Tibial nerve (tissue), 4 donors: ENCODE measurements around the gene SCN7A.

Source experiments
- EP300 ChIP-seq, 2 donors: sonication (generic); formaldehyde crosslinking; IDR thresholded peaks; one replicate each; pipeline ENCODE4 v1.6.1; 2017; ENCODE audit warnings: antibody characterized with exemption in 2 of 2, mild to moderate bottlenecking in 1 of 2
- TF ChIP-seq, protein P1 (sequence below), 5 experiments: fragments of 200-600 bp in 3 of 5; fragments of 450-650 bp in 2 of 5; sonication (generic) in 3 of 5; IDR thresholded peaks; one replicate each; pipeline ENCODE4 v1.5.1; 2016 to 2019; ENCODE audit warnings: antibody characterized with exemption in 5 of 5, mild to moderate bottlenecking in 3 of 5, moderate library complexity in 2 of 5

DNA sequence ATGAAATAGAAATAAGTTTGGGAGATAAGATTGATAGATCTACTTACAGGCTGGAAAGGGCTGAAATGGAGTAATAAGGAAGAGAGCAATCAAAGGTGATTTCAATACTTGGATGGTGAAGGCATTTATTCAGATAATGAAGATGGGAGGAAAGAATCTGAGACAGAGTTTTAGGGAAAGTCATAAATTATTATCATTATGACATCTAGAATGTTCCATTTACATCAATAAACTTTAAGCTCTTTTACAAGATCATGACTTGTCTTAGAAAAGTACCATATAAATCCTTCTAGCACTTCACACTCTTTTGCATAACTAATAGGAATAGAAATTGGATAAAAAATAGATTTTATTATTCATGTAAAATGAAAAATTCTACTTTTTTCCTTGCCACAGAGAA, 120.5 kb downstream of the SCN7A start:
- TF ChIP-seq, protein P1, sequence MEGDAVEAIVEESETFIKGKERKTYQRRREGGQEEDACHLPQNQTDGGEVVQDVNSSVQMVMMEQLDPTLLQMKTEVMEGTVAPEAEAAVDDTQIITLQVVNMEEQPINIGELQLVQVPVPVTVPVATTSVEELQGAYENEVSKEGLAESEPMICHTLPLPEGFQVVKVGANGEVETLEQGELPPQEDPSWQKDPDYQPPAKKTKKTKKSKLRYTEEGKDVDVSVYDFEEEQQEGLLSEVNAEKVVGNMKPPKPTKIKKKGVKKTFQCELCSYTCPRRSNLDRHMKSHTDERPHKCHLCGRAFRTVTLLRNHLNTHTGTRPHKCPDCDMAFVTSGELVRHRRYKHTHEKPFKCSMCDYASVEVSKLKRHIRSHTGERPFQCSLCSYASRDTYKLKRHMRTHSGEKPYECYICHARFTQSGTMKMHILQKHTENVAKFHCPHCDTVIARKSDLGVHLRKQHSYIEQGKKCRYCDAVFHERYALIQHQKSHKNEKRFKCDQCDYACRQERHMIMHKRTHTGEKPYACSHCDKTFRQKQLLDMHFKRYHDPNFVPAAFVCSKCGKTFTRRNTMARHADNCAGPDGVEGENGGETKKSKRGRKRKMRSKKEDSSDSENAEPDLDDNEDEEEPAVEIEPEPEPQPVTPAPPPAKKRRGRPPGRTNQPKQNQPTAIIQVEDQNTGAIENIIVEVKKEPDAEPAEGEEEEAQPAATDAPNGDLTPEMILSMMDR (IDR thresholded peaks at IDR 0.05): no peak
- TF ChIP-seq EP300 (IDR thresholded peaks at IDR 0.05): no peak
